IMR-90 (cell line): ENCODE results near the gene AKAP6.

Experiments used
- BHLHE40 ChIP-seq: fragments of 150-350 bp; IDR thresholded peaks from 2 replicates; pipeline ENCODE4 v1.6.1; 2016; ENCODE audit warnings: mild to moderate bottlenecking, low read depth, low read length
- CHD1 ChIP-seq: IDR thresholded peaks from 2 replicates; pipeline ENCODE4 v1.6.1; 2012; ENCODE audit warnings: low read depth, low read length, improper control_type of control experiment
- CTCF ChIP-seq: conservative IDR thresholded peaks from 2 replicates; pipeline ENCODE4 v1.5.1; 2012; ENCODE audit warnings: mild to moderate bottlenecking, low read depth, low read length, improper control_type of control experiment
- ELK1 ChIP-seq: fragments of 150-350 bp; IDR thresholded peaks from 2 replicates; pipeline ENCODE4 v1.6.1; 2016; ENCODE audit warnings: low read depth, mild to moderate bottlenecking, low read length, moderate library complexity, borderline replicate concordance
- MAZ ChIP-seq: IDR thresholded peaks from 2 replicates; pipeline ENCODE4 v1.6.1; 2012; ENCODE audit warnings: low read depth, mild to moderate bottlenecking, low read length, improper control_type of control experiment, moderate library complexity, borderline replicate concordance
- MXI1 ChIP-seq: IDR thresholded peaks from 2 replicates; pipeline ENCODE4 v1.6.1; 2012; ENCODE audit warnings: low read depth, mild to moderate bottlenecking, low read length, moderate library complexity, borderline replicate concordance
- POLR2A ChIP-seq: IDR thresholded peaks from 2 replicates; pipeline ENCODE4 v1.6.1; 2012; ENCODE audit warnings: mild to moderate bottlenecking, low read depth, low read length
- RCOR1 ChIP-seq: IDR thresholded peaks from 2 replicates; pipeline ENCODE4 v1.6.1; 2012; ENCODE audit warnings: mild to moderate bottlenecking, low read length, improper control_type of control experiment; ENCODE audit not compliant: insufficient replicate concordance
- USF2 ChIP-seq: fragments of 150-350 bp; IDR thresholded peaks from 2 replicates; pipeline ENCODE4 v1.6.1; 2017; ENCODE audit warnings: mild to moderate bottlenecking, antibody characterized with exemption, low read length, low read depth

- TF ChIP-seq RCOR1 (no peak), POLR2A (no peak), CTCF (no peak), ELK1 (no peak), MXI1 (no peak), CHD1 (no peak), USF2 (no peak), MAZ (no peak), BHLHE40 (no peak)
Observed at GRCh38 chr14:32396885-32397284, 67.8 kb downstream of the AKAP6 start.
